ENCODE measurements around the gene RNF144B.

RNF144B gene

GRCh38 chr6:18473755-18474154 lies 86.6 kb downstream of the RNF144B start:
- TF ChIP-seq CTCF (IDR thresholded peaks at IDR 0.05; ENCODE audit: low read depth, low read length) (no peak), POLR2A (IDR thresholded peaks at IDR 0.05; ENCODE audit: extremely low read depth, insufficient read length) (no peak), MYC (IDR thresholded peaks at IDR 0.05; ENCODE audit: low read depth, low read length) (no peak), MAX (IDR thresholded peaks at IDR 0.05; ENCODE audit: low read depth, low read length) (no peak)
- H3K4me3 ChIP-seq (ENCODE audit: low read depth, low read length), result no peak overlapping the region
- DNase-seq (ENCODE audit: low read depth), result no peak

- H3K4me3 ChIP-seq (ENCODE audit: low read depth, low read length), result no peak overlapping the region
- TF ChIP-seq POLR2A (IDR thresholded peaks at IDR 0.05; ENCODE audit: extremely low read depth, insufficient read length), result no peak
- no peak for TF ChIP-seq MYC (IDR thresholded peaks at IDR 0.05; ENCODE audit: low read depth, low read length)
- no peak for TF ChIP-seq MAX (IDR thresholded peaks at IDR 0.05; ENCODE audit: low read depth, low read length)
- TF ChIP-seq CTCF (IDR thresholded peaks at IDR 0.05; ENCODE audit: low read depth, low read length), result no peak
- DNase-seq (ENCODE audit: low read depth), result peak; percentile 12
These were observed 90.3 kb downstream of the RNF144B start for GRCh38 chr6:18477301-18477941.

GRCh38 chr6:18478610-18479009 lies 91.5 kb downstream of the RNF144B start:
- no peak overlapping the region for H3K4me3 ChIP-seq (ENCODE audit: low read depth, low read length)
- no peak for DNase-seq (ENCODE audit: low read depth)
- TF ChIP-seq MAX (IDR thresholded peaks at IDR 0.05; ENCODE audit: low read depth, low read length) (no peak), POLR2A (IDR thresholded peaks at IDR 0.05; ENCODE audit: extremely low read depth, insufficient read length) (no peak), CTCF (IDR thresholded peaks at IDR 0.05; ENCODE audit: low read depth, low read length) (no peak), MYC (IDR thresholded peaks at IDR 0.05; ENCODE audit: low read depth, low read length) (no peak)

- H3K4me3 ChIP-seq (ENCODE audit: low read depth, low read length), result no peak overlapping the region
- TF ChIP-seq MAX (IDR thresholded peaks at IDR 0.05; ENCODE audit: low read depth, low read length), result no peak
- TF ChIP-seq CTCF (IDR thresholded peaks at IDR 0.05; ENCODE audit: low read depth, low read length), result no peak
- no peak for TF ChIP-seq MYC (IDR thresholded peaks at IDR 0.05; ENCODE audit: low read depth, low read length)
- TF ChIP-seq POLR2A (IDR thresholded peaks at IDR 0.05; ENCODE audit: extremely low read depth, insufficient read length), result no peak
These were observed 94.7 kb downstream of the RNF144B start for GRCh38 chr6:18481870-18482269.

GRCh38 chr6:18485660-18486435 lies 98.7 kb downstream of the RNF144B start:
- no peak overlapping the region for H3K4me3 ChIP-seq (ENCODE audit: low read depth, low read length)
- no peak for DNase-seq (ENCODE audit: low read depth)
- no peak for TF ChIP-seq POLR2A (IDR thresholded peaks at IDR 0.05; ENCODE audit: extremely low read depth, insufficient read length)
- no peak for TF ChIP-seq MAX (IDR thresholded peaks at IDR 0.05; ENCODE audit: low read depth, low read length)
- no peak for TF ChIP-seq CTCF (IDR thresholded peaks at IDR 0.05; ENCODE audit: low read depth, low read length)
- no peak for TF ChIP-seq MYC (IDR thresholded peaks at IDR 0.05; ENCODE audit: low read depth, low read length)

More at GRCh38 chr6:18481870-18482269, 94.7 kb downstream of the RNF144B start:
- no peak for DNase-seq (ENCODE audit: low read depth)

All from NB4 (cell line).